Activated T-cell treated with anti-CD3 and anti-CD28 coated beads for 24 hours (primary cell): ENCODE data around the gene DCTN2.

Experiments
- DNase-seq: peaks from one replicate; pipeline ENCODE4 v3.0.0-alpha.2; 2020; ENCODE audit warnings: low read depth

Gene DCTN2

DNA sequence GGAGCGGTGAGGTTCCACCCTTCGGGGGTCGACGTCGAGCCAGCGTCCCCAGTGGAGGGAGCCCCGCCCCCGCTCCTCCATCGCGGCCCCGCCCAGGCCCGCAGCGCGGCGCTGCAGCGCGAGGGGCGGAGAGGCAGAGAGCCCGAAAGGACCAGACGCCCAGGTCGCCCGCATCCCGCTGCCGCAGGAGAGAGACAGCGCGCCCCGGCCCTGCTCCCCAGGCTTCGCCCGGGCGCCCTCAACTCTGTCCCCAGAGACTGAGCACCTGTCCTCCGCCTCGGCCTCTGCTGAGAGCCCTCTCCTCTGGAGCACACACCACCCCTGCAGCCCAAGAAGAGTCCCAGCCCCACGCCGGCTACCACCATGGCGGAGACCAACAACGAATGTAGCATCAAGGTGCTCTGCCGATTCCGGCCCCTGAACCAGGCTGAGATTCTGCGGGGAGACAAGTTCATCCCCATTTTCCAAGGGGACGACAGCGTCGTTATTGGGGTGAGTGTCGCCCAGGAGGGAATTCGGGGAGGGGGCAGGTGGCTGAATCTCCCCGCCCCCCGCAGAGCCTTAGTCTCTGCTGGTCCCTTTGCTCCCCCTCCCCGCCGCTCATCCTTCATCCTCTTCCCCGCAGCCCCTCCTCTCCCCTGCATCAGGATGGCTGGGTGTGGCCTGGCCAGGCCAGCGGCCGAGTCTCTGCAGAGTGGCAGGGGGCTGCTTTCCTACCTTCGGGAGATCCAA is 3.1 kb upstream of the DCTN2 start, which contains the start of gene KIF5A:
Gene KIF5A (plus strand): TSS at position 136 of the 732 bp plus-strand sequence. CDS start 228 bp downstream, at position 364.
- DNase-seq, result peak; percentile 43

GRCh38 chr12:57549203-57549908 is 2.4 kb upstream of the DCTN2 start:
- DNase-seq, result no peak

DNA sequence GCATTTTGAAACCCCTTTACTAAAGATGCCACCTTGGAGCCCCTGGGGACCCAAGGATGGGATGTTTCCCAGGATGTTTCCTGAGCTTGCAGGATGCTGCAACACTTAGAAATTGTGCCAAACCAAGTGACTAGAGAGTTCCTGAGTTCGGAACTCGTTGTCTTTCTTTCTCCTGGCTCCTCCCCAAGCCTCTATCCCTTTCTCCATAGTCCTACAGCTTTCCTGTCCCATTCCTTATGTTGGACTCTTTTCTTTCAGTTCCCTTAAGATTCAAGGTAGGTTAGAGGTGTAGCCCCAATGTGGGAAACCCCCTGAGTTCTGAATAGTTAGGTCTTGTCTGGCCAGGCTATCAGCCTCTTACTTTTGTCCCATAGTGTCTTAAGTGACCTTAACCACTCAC is 1.5 kb upstream of the DCTN2 start:
- no peak for DNase-seq

GRCh38 chr12:57548013-57548315 is 972 bp upstream of the DCTN2 start:
- no peak for DNase-seq

GRCh38 chr12:57547288-57548012 is 458 bp upstream of the DCTN2 start:
- DNase-seq, result no peak

GRCh38 chr12:57545809-57546437 is 1.1 kb downstream of the DCTN2 start:
- DNase-seq, result no peak

GRCh38 chr12:57543581-57543980 is 3.4 kb downstream of the DCTN2 start:
- DNase-seq, result no peak

- no peak for DNase-seq
Observed at GRCh38 chr12:57541717-57542116, 5.3 kb downstream of the DCTN2 start.

DNA sequence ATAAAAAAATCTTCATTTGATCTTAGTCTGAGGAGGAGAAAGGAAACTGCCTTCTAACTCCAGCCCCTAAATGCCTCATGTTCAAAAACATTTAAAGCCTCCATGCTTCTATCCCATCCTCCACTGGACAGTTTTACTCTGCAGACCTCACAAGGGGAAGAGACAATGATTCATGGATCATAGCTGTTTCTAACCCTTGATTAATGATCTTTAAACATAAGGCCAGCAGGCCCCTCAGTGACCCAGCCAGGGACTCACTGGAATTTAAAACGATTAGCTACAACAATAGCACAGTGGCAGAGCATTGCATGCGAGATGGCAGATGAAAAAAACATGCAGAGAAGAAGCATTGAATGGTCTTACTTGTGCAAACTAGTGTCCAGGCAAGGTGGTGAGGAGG is 6.0 kb downstream of the DCTN2 start:
- DNase-seq, result no peak

GRCh38 chr12:57539134-57539768 is 7.7 kb downstream of the DCTN2 start:
- no peak for DNase-seq

- DNase-seq, result no peak
Observed at GRCh38 chr12:57536597-57536942, 10.4 kb downstream of the DCTN2 start.

DNA sequence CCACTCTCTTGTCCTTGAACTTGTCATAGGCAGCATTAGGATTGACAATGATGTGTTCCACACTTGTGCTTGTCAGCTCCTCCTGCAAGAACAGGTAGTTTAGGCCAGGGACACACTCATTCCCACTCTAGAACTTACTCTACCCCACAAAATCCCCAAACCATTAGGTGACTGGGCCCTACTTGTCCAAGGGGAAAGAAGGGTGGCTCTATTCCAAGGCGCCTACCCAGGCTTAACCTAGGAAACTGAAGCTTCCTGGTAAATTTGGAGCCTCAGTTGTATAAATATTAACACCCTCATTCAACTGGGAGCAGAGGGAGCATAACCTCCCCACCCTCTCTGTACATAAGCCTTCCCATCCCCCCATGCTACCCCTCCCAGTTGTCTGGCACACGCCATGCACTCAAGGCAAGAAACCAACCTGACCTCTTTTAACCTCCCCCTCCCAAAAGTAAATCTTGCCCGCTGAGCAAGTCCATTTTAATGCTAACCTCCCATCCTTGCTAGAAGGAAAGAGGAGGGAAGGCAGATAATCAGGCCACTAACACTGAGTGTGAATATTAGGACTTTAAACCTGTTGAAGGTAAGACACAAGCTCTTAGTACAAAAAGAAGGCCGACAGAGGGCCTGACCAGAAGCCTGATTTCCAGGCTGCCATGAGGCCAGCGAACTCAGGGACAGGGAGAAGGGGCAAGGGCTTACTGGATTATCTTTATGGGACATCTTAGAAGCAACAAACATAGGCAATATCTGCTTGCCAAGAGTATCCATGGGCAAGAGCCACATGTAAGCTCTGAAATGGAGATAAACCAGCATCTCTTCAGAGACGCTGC is 11.0 kb downstream of the DCTN2 start:
- DNase-seq, result no peak

- DNase-seq, result no peak
Observed at GRCh38 chr12:57534991-57535543, 11.9 kb downstream of the DCTN2 start.

- DNase-seq, result no peak
Observed at GRCh38 chr12:57534250-57534649, 12.7 kb downstream of the DCTN2 start.

GRCh38 chr12:57533108-57533507 is 13.9 kb downstream of the DCTN2 start:
- no peak for DNase-seq

GRCh38 chr12:57531836-57532235 is 15.2 kb downstream of the DCTN2 start:
- DNase-seq, result no peak

- no peak for DNase-seq
Observed at GRCh38 chr12:57530396-57531142, 16.4 kb downstream of the DCTN2 start.

GRCh38 chr12:57529831-57530230 is 17.2 kb downstream of the DCTN2 start:
- no peak for DNase-seq

DNA sequence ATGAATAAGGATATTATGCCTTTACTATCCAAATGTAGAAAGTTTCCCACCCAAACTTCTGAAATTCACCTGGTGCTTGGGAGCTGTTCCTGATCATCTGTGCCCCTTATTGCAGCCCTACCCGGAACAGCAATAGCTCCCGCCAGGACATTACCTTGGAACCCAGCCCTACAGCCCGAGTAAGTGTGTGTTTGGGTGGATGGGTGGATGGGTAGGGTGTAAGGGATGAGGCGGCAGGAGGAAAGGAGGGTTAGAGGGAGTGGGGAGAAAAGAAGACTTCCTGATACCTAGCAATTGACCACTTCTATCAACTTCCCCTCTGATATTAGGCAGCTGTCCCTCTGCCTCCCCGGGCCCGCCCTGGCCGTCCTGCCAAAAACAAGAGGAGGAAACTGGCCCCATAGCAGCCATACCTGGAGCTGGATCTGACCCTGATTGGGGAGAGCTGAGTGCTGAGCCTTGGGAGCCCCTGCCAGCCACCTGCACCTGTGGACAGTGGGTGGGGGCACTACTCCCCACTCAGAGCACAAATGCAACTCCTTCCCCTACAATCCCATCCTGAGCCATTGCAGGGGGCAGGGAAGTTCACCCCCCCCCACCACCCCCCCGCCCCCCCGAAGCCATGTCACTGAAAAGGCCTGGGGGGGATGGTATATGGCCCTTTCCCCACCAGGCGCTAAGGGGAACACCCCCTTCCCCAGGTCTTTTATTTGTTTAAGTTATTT is 18.0 kb downstream of the DCTN2 start:
- DNase-seq, result no peak

DNA sequence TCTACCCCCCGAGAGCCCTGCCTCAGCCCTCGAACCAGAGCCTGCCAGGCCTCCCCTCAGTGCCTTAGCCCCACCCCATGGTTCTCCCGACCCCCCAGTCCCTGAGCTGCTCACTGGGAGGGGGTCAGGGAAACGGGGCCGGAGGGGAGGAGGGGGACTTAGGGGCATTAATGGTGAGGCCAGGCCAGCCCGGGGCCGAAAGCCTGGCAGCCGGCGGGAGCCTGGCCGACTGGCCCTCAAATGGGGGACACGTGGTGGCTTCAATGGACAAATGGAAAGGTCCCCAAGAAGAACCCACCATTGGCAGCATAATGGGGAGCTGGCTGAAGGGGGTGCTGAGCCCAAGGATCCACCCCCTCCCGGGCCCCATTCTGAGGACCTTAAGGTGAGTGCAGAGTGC is 18.8 kb downstream of the DCTN2 start:
- no peak for DNase-seq
